IPS DF 4.7 (cell line): ENCODE data around the gene CD44.

Experiments used
- DNase-seq: peaks from one replicate; pipeline ENCODE4 v3.0.0-alpha.2; 2013; ENCODE audit warnings: low spot score; ENCODE audit errors: extremely low read depth

CD44 gene

GRCh38 chr11:35112056-35112845 is 26.7 kb upstream of the CD44 start:
- DNase-seq, result no peak

- no peak for DNase-seq
These were observed 26.2 kb upstream of the CD44 start for GRCh38 chr11:35112846-35113105.

GRCh38 chr11:35114906-35115687 is 23.9 kb upstream of the CD44 start:
- no peak for DNase-seq

GRCh38 chr11:35115688-35116030 is 23.3 kb upstream of the CD44 start:
- DNase-seq, result no peak

GRCh38 chr11:35116245-35116644 is 22.7 kb upstream of the CD44 start:
- no peak for DNase-seq

GRCh38 chr11:35116762-35117640 is 22.0 kb upstream of the CD44 start:
- DNase-seq, result no peak

GRCh38 chr11:35118906-35119305 is 20.1 kb upstream of the CD44 start:
- DNase-seq, result no peak

- DNase-seq, result no peak
These were observed 17.6 kb upstream of the CD44 start for GRCh38 chr11:35121326-35121865.

GRCh38 chr11:35122308-35122707 is 16.7 kb upstream of the CD44 start:
- no peak for DNase-seq

- DNase-seq, result no peak
These were observed 12.7 kb upstream of the CD44 start for GRCh38 chr11:35126000-35126878.

GRCh38 chr11:35126879-35127581 is 11.9 kb upstream of the CD44 start:
- DNase-seq, result no peak

- no peak for DNase-seq
These were observed 11.4 kb upstream of the CD44 start for GRCh38 chr11:35127619-35128018.

GRCh38 chr11:35131094-35131493 is 7.9 kb upstream of the CD44 start:
- DNase-seq, result no peak

GRCh38 chr11:35131886-35132285 is 7.1 kb upstream of the CD44 start:
- no peak for DNase-seq

GRCh38 chr11:35133656-35134055 is 5.3 kb upstream of the CD44 start:
- DNase-seq, result no peak

- DNase-seq, result no peak
These were observed 4.4 kb upstream of the CD44 start for GRCh38 chr11:35134403-35135148.

GRCh38 chr11:35135222-35135621 is 3.7 kb upstream of the CD44 start:
- DNase-seq, result no peak

- DNase-seq, result no peak
These were observed 2.7 kb upstream of the CD44 start for GRCh38 chr11:35136311-35136710.

- no peak for DNase-seq
These were observed 913 bp upstream of the CD44 start for GRCh38 chr11:35138058-35138457.

- no peak for DNase-seq
These were observed 397 bp upstream of the CD44 start for GRCh38 chr11:35138606-35138942.
